Sigmoid colon (tissue), 4 donors: ENCODE results near the gene BANF2.

Experiments used
- CTCF ChIP-seq, 4 experiments: fragments of 450-650 bp in 3 of 4; fragments of 200-600 bp in 1 of 4; IDR thresholded peaks; one replicate each; pipeline ENCODE4 v1.5.1; 2016 to 2019; ENCODE audit warnings: antibody characterized with exemption in 4 of 4, mild to moderate bottlenecking in 3 of 4, moderate library complexity in 2 of 4
- EP300 ChIP-seq, 4 donors: sonication (generic); formaldehyde crosslinking; IDR thresholded peaks; one replicate each; pipeline ENCODE4 v1.6.1; 2017; ENCODE audit warnings: antibody characterized with exemption in 4 of 4

DNA sequence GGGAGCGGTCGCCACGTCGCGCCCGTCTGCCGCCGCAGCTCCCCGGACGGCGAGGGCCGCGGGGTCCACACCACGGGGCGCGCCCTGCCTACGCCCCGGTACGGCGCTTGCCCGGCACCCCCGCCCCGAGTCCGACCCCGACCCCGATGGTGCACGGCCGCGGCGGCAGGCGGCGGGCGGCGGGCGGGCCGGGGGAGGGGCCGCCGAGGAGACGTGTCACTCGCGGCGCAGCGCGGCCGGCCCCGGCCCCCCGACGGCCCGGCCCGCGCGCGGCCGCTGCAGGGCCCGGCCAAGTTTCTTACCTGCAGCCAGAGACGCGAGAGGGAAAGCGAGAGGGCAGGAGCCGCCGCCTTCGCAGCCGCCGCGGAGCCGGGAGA lies 18.1 kb upstream of the BANF2 start:
- TF ChIP-seq CTCF (IDR thresholded peaks at IDR 0.05), result no peak
- no peak for TF ChIP-seq EP300 (IDR thresholded peaks at IDR 0.05)
